HUES6 (cell line): ENCODE data around the gene SOCS4.
"Not testable (repeated sequence)": the region's sequence is repeated elsewhere in the genome, so short reads cannot be mapped to it uniquely, and the experiment has no call there.

Source experiments
- H3K27ac ChIP-seq: 2 replicates; pipeline ENCODE4 v1.7.0; 2013; ENCODE audit warnings: low read depth, mild to moderate bottlenecking, low read length, inconsistent platforms
- H3K27me3 ChIP-seq: 2 replicates; pipeline ENCODE4 v1.6.1; 2013; ENCODE audit warnings: low read length; ENCODE audit not compliant: control insufficient read depth, insufficient read depth
- H3K36me3 ChIP-seq: 2 replicates; pipeline ENCODE4 v1.6.1; 2013; ENCODE audit warnings: low read length; ENCODE audit not compliant: control insufficient read depth, insufficient read depth
- H3K4me1 ChIP-seq: 2 replicates; pipeline ENCODE4 v1.6.1; 2013; ENCODE audit warnings: low read length; ENCODE audit not compliant: control insufficient read depth, insufficient read depth
- H3K4me3 ChIP-seq: 2 replicates; pipeline ENCODE4 v1.5.1; 2013; ENCODE audit warnings: low read depth, low read length
- H3K9ac ChIP-seq: one replicate; pipeline ENCODE4 v1.6.1; 2013; ENCODE audit warnings: mild to moderate bottlenecking, low read length
- H3K9me3 ChIP-seq: 2 replicates; pipeline ENCODE4 v1.6.1; 2013; ENCODE audit warnings: low read depth, low read length; ENCODE audit not compliant: control insufficient read depth, insufficient read depth

SOCS4 gene

GRCh38 chr14:55026793-55027561 lies at the start of gene SOCS4, which contains the start of gene WDHD1:
SOCS4 (plus strand) TSS chr14:55027236; CDS start chr14:55043042, 15,806 bp downstream.
WDHD1 (minus strand) TSS chr14:55027099; CDS start chr14:55026787, 312 bp downstream.
- Histone ChIP-seq H3K9ac (peak within 1 kb of the TSS; percentile 97), H3K4me3 (peak within 1 kb of the TSS; percentile 96), H3K27ac (peak within 1 kb of the TSS; percentile 94), H3K27me3 (no peaks in the 10 kb centered on the region), H3K9me3 (no peaks in the 10 kb centered on the region), H3K36me3 (peaks cover 19% of the 10 kb centered on the region), H3K4me1 (peaks cover 34% of the 10 kb centered on the region)

GRCh38 chr14:54979039-54979438 lies 48.0 kb upstream of the SOCS4 start:
- Histone ChIP-seq H3K27me3 (no peaks in the 10 kb centered on the region), H3K4me1 (no peaks in the 10 kb centered on the region), H3K9me3 (no peaks in the 10 kb centered on the region), H3K27ac (no peak overlapping the region), H3K9ac (no peak overlapping the region), H3K4me3 (no peak overlapping the region), H3K36me3 (peaks cover 81% of the 10 kb centered on the region)

- Histone ChIP-seq H3K9ac (no peak overlapping the region), H3K27me3 (no peaks in the 10 kb centered on the region), H3K4me3 (no peak overlapping the region), H3K27ac (no peak overlapping the region), H3K4me1 (no peaks in the 10 kb centered on the region), H3K9me3 (no peaks in the 10 kb centered on the region), H3K36me3 (peaks cover 87% of the 10 kb centered on the region)
Observed at GRCh38 chr14:54981698-54982097, 45.3 kb upstream of the SOCS4 start.

GRCh38 chr14:54985156-54985555 lies 41.9 kb upstream of the SOCS4 start:
- Histone ChIP-seq H3K9me3 (no peaks in the 10 kb centered on the region), H3K27me3 (no peaks in the 10 kb centered on the region), H3K4me1 (no peaks in the 10 kb centered on the region), H3K36me3 (peaks cover 89% of the 10 kb centered on the region), H3K9ac (no peak overlapping the region), H3K27ac (no peak overlapping the region), H3K4me3 (no peak overlapping the region)

GRCh38 chr14:55000381-55000780 lies 26.7 kb upstream of the SOCS4 start:
- Histone ChIP-seq H3K9ac (no peak overlapping the region), H3K27ac (no peak overlapping the region), H3K36me3 (peaks cover 83% of the 10 kb centered on the region), H3K9me3 (no peaks in the 10 kb centered on the region), H3K4me1 (no peaks in the 10 kb centered on the region), H3K4me3 (no peak overlapping the region), H3K27me3 (no peaks in the 10 kb centered on the region)

GRCh38 chr14:55005071-55005470 lies 22.0 kb upstream of the SOCS4 start:
- Histone ChIP-seq H3K4me3 (no peak overlapping the region), H3K9ac (no peak overlapping the region), H3K27ac (no peak overlapping the region), H3K36me3 (peaks cover 91% of the 10 kb centered on the region), H3K9me3 (no peaks in the 10 kb centered on the region), H3K27me3 (no peaks in the 10 kb centered on the region), H3K4me1 (no peaks in the 10 kb centered on the region)

- Histone ChIP-seq H3K27ac (no peak overlapping the region), H3K4me3 (no peak overlapping the region), H3K27me3 (no peaks in the 10 kb centered on the region), H3K4me1 (no peaks in the 10 kb centered on the region), H3K9ac (no peak overlapping the region), H3K36me3 (peaks cover 75% of the 10 kb centered on the region), H3K9me3 (no peaks in the 10 kb centered on the region)
Observed at GRCh38 chr14:55015006-55015405, 12.0 kb upstream of the SOCS4 start.

GRCh38 chr14:55019968-55020554 lies 7.0 kb upstream of the SOCS4 start:
- Histone ChIP-seq H3K36me3 (peaks cover 72% of the 10 kb centered on the region), H3K27me3 (no peaks in the 10 kb centered on the region), H3K27ac (no peak overlapping the region), H3K9me3 (no peaks in the 10 kb centered on the region), H3K4me3 (no peak overlapping the region), H3K9ac (no peak overlapping the region), H3K4me1 (peaks cover 15% of the 10 kb centered on the region)

- peak overlapping the region; percentile 44; the same call in 1 of the 2 replicates for H3K27ac ChIP-seq
- peaks cover 23% of the 10 kb centered on the region for H3K4me1 ChIP-seq
- H3K9me3 ChIP-seq, H3K27me3 ChIP-seq: not testable (repeated sequence)
- peak overlapping the region; percentile 74 for H3K9ac ChIP-seq
- H3K4me3 ChIP-seq = peak overlapping the region; percentile 30; the same call in 1 of the 2 replicates
- H3K36me3 ChIP-seq = peaks cover 40% of the 10 kb centered on the region
Observed at GRCh38 chr14:55024365-55024764, 2.7 kb upstream of the SOCS4 start.

GRCh38 chr14:55025948-55026347 lies 1.1 kb upstream of the SOCS4 start:
- Histone ChIP-seq H3K27me3 (no peaks in the 10 kb centered on the region), H3K4me1 (peaks cover 30% of the 10 kb centered on the region), H3K36me3 (peaks cover 25% of the 10 kb centered on the region), H3K9me3 (no peaks in the 10 kb centered on the region), H3K4me3 (peak overlapping the region; percentile 96), H3K9ac (peak overlapping the region; percentile 97), H3K27ac (peak overlapping the region; percentile 94; the same call in 1 of the 2 replicates)

GRCh38 chr14:55026441-55026792 lies 619 bp upstream of the SOCS4 start:
- peak overlapping the region; percentile 94 for H3K27ac ChIP-seq
- H3K9ac ChIP-seq = peak overlapping the region; percentile 97
- H3K9me3 ChIP-seq = no peaks in the 10 kb centered on the region
- H3K27me3 ChIP-seq = no peaks in the 10 kb centered on the region
- H3K4me1 ChIP-seq = peaks cover 33% of the 10 kb centered on the region
- peaks cover 20% of the 10 kb centered on the region for H3K36me3 ChIP-seq
- H3K4me3 ChIP-seq = peak overlapping the region; percentile 96
